ENCODE data around the gene PPM1L.

- no peak for TF ChIP-seq CTCF (optimal IDR thresholded peaks at IDR 0.05 in 1 of 3, IDR thresholded peaks at IDR 0.05 in 1 of 3, conservative IDR thresholded peaks at IDR 0.05 in 1 of 3; ENCODE audit: extremely low read depth in 1 of 3, insufficient read depth in 2 of 3, low read length in 3 of 3)
- TF ChIP-seq EZH2 (IDR thresholded peaks at IDR 0.05; ENCODE audit: low read length): no peak
Observed at GRCh38 chr3:160977773-160978172, 221.7 kb downstream of the PPM1L start.

All from keratinocyte (primary cell).